AG08395 (cell line): ENCODE data around the gene KIN.
"Not testable (repeated sequence)": the region's sequence is repeated elsewhere in the genome, so short reads cannot be mapped to it uniquely, and the experiment has no call there.

Experiments used
- DNase-seq: peaks from one replicate; pipeline ENCODE4 v3.0.0; 2012; ENCODE audit warnings: mixed read lengths, low spot score

Gene KIN

GRCh38 chr10:7794251-7795026, 6.6 kb upstream of the KIN start:
- DNase-seq, result no peak

- DNase-seq, result no peak
These were observed 4.7 kb upstream of the KIN start for GRCh38 chr10:7792541-7792940.

DNA sequence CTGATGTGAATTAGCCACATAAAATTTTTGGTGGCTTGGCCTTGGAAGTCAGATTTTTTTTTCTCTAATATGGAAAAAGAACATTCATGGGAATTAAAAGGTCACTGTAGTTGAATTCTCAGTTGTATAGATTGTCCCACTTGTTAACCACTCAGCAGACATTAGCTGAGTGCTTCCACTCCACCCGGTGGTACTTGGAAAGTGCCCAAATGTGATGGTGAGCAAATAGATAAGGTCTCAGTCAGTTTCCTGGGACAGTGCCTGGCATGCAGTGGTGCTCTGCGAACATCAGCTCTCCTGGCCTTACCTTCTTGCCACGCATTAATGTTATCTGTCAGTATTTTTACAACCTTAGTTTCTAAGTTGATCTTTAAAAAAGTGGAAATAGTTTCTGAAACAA, 1.6 kb upstream of the KIN start:
- no peak for DNase-seq

DNA sequence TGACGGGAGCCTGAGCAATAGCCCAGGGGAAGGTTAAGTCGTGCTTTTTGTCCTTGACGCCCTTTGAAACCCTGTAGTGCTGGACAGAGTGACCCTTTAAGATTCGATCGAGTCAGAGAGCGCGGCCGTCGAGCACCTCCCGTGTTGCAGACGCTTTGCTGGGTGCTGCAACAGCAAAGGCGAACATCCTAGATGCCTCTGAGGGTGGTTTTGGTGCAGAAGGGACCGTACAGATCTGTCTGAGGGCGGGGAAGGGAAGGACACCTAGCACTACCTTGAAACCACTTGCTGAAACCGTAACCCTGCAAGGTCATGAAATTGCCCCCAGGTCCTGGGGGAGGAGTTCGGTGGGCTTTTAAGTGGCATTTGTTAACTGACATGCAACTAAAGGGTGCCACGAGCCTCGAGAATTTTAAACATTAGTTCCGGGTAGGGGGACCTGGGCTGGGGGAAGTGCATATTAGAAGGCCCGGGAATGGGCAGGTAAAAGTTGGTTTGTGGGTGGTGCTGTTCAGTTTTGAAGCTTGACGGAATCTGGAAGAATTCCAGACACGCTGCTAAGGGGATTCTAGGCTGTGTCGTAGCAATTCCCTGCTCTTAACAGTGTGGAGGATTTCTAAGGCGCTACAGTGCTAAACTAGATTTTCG, 970 bp upstream of the KIN start:
- DNase-seq, result no peak

DNA sequence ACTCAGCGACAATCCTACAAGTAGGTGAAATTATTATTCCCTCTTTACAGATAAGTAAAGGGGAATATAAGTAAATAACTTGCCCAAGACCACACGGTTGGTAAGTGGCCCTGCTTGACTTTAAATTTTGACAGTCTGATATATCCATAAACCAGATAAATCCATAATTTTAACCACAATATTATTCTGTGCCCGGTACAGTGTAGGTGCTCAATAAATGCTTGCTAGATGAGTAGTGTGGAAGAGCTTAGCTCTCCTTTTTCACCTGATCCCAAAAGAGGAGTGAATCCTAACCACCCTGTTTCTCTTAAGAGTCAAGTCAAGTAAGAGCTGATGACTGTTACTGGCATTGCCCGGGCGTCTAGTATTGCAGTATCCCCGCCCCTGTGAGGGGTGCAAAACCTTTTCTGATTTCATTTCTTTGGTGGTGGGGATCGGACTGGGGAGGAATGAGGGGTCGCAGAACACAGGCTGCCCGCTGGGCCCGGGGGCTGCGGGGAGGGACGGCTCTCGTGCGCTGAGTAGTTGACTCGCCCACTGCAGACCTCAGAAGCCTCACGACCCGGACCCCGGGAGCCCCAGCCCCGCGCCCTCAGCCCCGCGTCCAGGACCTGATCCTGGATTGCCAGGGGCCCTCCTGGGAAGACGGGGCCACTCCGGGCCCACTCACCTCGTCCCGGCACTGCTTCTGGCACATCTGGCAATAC, 490 bp downstream of the KIN start:
- peak; percentile 25 for DNase-seq

DNA sequence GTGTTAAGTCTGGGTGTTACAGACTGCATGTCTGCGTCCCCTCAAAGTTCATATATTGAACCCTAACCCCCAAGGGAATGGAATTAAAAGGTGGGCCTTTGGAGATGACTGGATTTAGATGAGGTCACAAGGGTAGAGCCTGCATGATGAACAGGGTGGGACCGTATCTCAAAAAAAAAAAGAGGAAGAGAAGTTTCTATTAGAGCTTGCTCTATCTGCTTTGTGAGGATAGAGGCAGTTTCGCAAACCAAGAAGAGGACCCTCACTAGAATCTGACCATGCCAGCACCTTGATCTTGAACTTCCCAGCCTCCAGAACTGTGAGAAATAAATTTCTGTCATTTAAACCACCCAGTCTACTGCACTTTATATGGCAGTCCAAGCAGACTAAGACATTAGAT, 1.4 kb downstream of the KIN start:
- no peak for DNase-seq

DNA sequence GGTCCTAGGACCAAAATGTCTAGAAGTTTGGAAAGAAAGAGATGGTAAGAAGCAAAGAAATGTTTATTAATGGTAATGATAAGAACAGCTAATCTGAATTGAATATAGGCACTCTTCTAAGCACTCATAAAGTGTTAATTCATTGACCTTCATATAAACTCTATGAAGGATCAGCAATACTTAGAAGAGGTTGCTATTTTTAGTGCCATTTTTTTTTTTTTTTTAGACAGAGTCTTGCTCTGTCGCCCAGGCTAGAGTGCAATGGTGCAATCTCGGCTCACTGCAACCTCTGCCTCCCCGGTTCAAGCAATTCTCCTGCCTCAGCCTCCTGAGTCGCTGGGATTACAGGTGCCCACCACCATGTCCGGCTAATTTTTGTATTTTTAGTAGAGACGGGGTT, 5.6 kb downstream of the KIN start:
- DNase-seq, result not testable (repeated sequence)

- DNase-seq, result no peak
These were observed 11.0 kb downstream of the KIN start for GRCh38 chr10:7776777-7777176.

DNA sequence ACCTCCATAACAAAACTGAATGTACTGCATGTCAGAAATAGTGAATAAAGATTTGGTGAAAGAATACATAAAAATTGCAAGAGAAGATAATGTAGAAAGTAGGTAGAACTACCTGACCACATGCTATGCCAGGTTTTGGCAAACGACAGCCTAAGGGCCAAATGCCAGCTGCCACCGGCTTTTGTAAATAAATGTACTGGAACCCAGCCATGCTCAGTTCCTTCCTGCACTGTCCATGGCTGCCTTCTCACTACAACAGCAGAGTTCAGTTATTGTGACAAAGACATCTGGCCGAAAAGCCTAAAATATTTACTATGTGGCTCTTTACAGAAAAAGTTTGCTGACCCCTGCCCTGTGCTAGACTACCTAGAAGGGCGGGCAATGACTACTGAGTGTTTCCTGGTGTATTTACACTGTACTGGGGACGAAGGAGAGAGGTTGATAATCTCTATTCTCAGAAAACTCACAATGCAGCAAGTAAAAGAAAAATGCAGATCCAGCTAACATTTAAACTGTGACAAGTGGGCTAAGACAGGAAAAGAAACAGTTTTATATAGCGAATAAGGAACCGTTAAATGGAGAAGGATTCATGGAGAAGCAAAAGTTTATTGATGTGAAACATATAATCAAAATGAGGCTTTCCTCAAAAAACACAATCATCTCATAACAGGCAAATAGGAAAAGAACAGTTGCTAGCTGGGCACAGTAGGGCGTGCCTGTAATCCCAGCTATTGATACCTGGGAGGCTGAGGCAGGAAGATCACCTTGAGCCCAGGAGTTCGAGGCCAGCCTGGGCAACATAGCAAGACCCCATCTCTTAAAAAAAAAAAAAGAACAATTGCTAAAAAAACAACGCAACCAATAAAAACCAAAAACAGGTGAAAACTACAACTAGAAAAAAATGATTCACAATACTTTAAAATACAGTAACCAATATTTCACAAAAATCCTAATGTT, 13.7 kb downstream of the KIN start:
- DNase-seq, result no peak

- no peak for DNase-seq
These were observed 19.4 kb downstream of the KIN start for GRCh38 chr10:7768417-7768816.

DNA sequence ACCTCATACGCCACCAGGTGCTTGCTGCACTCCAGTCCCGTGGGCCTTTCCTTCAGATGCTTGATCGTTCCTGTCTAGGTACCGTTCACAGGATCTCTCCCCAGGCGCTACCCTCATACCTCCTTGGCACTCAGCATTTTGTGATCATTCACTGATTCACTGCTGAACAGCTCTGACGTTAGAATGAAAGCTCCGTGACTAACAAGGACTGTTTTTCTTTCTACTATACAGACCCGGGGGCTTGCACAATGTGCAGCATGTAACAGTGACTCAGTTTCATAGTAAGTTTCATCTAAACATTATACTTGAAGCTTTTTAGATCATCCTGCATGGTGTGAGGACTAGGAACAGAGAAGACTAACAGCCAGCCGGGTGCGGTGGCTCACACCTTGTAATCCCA, 20.6 kb downstream of the KIN start:
- DNase-seq, result no peak

DNA sequence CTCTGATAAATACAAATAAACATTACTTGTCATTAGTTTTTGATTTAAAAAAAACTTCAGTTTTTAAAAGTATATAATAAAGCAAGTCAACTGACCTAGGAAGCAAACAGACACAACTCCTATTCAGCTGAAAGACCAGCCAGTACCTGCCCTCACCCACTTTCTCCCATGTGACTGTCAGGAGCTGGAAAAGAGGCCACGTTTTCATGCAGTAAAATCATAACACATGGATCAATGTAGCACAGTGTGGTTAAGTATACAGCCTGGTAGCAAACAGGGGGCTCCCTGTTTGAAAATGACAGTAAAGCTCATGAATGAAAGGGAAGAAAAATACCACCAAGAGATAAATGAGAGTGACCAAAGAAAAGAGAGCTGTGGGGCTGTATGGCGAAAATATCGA, 21.6 kb downstream of the KIN start:
- DNase-seq, result no peak

GRCh38 chr10:7763929-7764328, 23.9 kb downstream of the KIN start:
- DNase-seq, result no peak

DNA sequence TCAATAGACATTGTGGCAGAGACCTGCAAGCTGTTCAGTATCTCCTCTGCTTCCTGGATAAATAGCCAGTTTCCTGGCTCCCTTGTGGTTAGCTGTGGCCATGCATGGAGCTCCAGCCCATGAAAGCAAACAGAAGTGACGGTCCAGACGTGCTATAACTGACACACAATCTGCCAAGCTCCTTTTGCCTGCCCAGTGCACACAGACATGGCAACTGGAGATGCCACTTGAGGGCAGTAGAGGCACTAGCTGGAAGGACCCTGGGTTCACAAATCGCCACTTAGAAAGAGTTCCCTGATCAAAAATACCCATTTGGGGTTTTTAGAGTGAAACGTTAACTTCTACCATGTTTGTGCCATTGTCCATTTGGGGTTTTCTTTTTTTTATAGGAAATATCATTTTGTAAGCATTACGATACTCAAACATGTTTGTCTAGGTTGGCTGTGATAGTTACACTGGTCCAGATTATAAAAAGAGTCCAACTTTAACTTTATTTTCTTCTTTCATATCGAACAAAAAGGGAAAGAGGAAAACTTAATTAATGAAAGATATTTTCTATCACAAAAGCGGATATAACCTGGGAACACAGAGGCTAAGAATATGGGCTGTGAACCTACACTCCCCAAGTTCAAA, 31.3 kb downstream of the KIN start:
- peak; percentile 17 for DNase-seq

- DNase-seq, result no peak
These were observed 32.7 kb downstream of the KIN start for GRCh38 chr10:7755103-7755502.

- DNase-seq, result no peak
These were observed 35.5 kb downstream of the KIN start for GRCh38 chr10:7752251-7752650.

DNA sequence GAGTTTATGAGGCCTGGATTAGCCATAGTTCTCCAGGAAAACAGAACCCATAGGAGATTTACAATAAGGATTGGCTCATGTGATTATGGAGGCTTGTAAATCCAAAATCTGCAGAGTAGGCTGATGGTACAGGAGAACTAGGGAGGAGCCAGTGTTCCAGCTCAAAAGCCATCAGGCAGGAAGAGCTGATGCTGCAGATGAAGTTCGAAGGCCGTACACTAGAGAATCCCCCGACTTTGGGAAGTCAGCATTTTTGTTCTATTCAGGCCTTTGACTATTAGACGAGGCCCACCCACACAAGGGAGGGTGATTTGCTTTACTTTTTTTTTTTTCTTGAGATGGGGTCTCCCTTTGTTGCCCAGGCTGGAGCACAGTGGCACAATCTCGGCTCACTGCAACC, 37.6 kb downstream of the KIN start:
- no peak for DNase-seq

- DNase-seq, result not testable (repeated sequence)
These were observed 39.2 kb downstream of the KIN start for GRCh38 chr10:7748637-7749036.

- DNase-seq, result no peak
These were observed 43.5 kb downstream of the KIN start for GRCh38 chr10:7744307-7744706.

DNA sequence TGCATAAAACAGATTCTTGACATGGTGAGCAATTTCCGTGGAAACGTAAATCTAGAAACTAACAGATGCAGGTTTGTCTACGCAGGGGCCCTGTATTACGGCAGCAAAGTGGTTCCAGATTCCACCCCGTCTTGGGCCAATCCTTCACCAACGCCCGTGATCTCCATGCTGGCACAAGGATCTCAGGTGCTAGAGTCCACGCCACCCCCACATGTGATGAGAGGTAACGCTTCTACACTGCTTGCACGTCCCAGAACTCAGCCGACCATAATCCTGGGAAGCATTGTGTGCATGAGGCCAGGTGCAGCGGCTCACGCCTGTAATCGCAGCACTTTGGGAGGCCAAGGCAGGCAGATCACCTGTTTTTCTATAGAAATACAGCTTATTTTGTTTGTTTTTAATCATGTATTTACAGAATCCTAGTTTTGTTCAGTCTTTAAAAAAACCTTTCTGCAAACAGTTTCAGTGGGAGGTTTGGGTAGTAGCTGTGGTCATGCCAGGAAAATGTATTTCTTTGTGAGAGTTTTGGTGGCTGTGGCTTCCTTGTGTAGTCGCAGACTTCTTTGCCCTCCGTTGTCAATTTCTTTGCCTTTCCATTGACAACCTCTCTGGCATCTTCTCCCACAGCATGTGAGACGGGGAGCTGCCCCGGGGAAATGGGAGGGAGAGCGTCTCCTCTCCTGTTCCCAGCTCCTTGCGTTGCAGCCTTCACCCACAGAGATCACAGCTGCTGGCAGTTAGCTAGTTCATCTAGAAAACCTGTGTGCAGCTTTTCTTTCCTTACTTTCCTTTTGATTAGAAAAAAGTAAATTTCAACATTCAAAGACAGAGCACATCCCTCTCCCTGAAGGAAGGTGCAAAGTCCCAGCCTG, 49.0 kb downstream of the KIN start:
- no peak for DNase-seq

DNA sequence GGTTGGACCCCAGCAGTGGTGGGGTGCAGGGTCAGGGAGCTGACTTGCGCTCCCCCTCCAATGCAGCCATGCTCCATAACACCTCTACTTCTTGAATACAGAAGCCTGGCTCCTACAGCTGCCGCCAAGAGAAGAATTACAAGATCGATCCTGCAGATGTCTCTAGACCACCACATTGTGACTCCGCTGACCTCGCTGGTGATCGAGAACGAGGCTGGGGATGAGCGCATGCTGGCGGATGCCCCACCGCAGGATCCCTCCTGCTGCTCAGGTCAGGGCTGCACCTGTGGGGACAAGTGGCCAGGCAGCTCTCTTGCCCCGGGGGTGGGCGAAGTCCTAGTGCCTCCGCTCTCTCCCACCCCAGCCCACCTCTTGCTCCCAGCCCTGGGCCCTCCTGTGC, 53.0 kb downstream of the KIN start:
- DNase-seq, result no peak
